MCF 10A (cell line): ENCODE data around the gene MOB3B. TPM values are rescaled to one million over a fixed set of nuclear protein-coding genes. Genes with fewer than 3 reads are reported as not detected.
A peak's percentile ranks its signal among the peaks of the same experiment; 100 is the strongest.

ENCODE experiments used
- BruUV-seq: library from RNA; stranded (reverse); fragments of 400-500 nt; replicated peaks from 2 replicates; lab custom pipeline; 2021; lab: Mats Ljungman, UMichigan
- CTCF ChIA-PET: fragments of 300-600 bp; sonication (Branson Sonifier 250); formaldehyde crosslinking; extraction: SDS; loops from one replicate; lab custom pipeline; 2021; ENCODE audit warnings: antibody characterized with exemption, inconsistent platforms; lab: Yijun Ruan, JAX
- POLR2A ChIA-PET: fragments of 300-600, 350-650 bp; sonication (Branson Sonifier 250); formaldehyde crosslinking; extraction: SDS; loops from one replicate; lab custom pipeline; 2020; ENCODE audit warnings: antibody characterized with exemption, inconsistent platforms; lab: Yijun Ruan, JAX
- DNase-seq: peaks from one replicate; pipeline ENCODE4 v3.0.0-alpha.2; 2018; ENCODE audit not compliant: unreplicated experiment
- H3K27ac Mint-ChIP-seq: one replicate; pipeline ENCODE4 v1.8.0; 2022; ENCODE audit warnings: mild to moderate bottlenecking, low read depth, mixed read lengths; ENCODE audit not compliant: unreplicated experiment
- H3K27me3 Mint-ChIP-seq: one replicate; pipeline ENCODE4 v1.8.0; 2022; ENCODE audit warnings: mixed read lengths; ENCODE audit not compliant: insufficient read depth, unreplicated experiment
- H3K36me3 Mint-ChIP-seq: one replicate; pipeline ENCODE4 v1.8.0; 2022; ENCODE audit warnings: mild to moderate bottlenecking, moderate library complexity, mixed read lengths; ENCODE audit not compliant: insufficient read depth, unreplicated experiment
- H3K4me1 Mint-ChIP-seq: one replicate; pipeline ENCODE4 v1.8.0; 2022; ENCODE audit warnings: mixed read lengths; ENCODE audit not compliant: insufficient read depth, unreplicated experiment
- H3K4me3 Mint-ChIP-seq: one replicate; pipeline ENCODE4 v1.8.0; 2022; ENCODE audit warnings: mild to moderate bottlenecking, moderate library complexity, mixed read lengths; ENCODE audit not compliant: unreplicated experiment
- H3K9me3 Mint-ChIP-seq: one replicate; pipeline ENCODE4 v1.8.0; 2022; ENCODE audit warnings: mixed read lengths; ENCODE audit not compliant: unreplicated experiment
- intact Hi-C: fragments of 100-400 bp; cut with micrococcal nuclease; formaldehyde crosslinking; loops from 2 replicates; pipeline ENCODE4 v1.14.1; 2022
- total RNA-seq: library from RNA; stranded (reverse); gene quantifications from 2 replicates; pipeline ENCODE4 v1.2.3, GENCODE V29; 2022
- TF ChIP-seq, protein P1 (sequence below): fragments of 200-600 bp; IDR thresholded peaks from one replicate; pipeline ENCODE4 v1.8.0; 2022; ENCODE audit warnings: antibody characterized with exemption, mild to moderate bottlenecking; ENCODE audit not compliant: unreplicated experiment

Gene MOB3B
- total RNA-seq, 1 experiment from 2014 or later: 3.7 TPM

DNA sequence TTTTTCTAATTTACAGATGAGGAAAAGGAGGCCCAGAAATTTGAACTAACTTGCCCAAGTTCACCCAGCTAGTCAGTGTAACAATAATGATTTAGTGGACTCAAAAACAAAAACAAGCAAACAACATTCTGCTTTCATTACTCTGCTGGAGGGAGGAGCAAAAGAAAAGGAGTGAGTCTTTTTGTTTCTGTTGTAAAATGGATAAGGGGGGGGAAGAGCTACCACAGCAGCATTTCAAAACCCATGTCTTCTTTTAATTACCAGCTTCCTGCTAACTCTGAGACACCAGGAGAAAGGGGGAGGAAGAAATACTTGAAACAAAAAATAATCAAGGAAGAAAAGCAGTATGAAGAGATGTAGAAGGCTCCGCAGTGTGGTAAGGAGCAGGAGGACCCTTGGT, 193.5 kb downstream of the MOB3B start:
- TF ChIP-seq, protein P1, sequence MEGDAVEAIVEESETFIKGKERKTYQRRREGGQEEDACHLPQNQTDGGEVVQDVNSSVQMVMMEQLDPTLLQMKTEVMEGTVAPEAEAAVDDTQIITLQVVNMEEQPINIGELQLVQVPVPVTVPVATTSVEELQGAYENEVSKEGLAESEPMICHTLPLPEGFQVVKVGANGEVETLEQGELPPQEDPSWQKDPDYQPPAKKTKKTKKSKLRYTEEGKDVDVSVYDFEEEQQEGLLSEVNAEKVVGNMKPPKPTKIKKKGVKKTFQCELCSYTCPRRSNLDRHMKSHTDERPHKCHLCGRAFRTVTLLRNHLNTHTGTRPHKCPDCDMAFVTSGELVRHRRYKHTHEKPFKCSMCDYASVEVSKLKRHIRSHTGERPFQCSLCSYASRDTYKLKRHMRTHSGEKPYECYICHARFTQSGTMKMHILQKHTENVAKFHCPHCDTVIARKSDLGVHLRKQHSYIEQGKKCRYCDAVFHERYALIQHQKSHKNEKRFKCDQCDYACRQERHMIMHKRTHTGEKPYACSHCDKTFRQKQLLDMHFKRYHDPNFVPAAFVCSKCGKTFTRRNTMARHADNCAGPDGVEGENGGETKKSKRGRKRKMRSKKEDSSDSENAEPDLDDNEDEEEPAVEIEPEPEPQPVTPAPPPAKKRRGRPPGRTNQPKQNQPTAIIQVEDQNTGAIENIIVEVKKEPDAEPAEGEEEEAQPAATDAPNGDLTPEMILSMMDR: no peak
- peaks cover 22% of the 10 kb centered on the region for H3K4me1 Mint-ChIP-seq
- DNase-seq: no peak
- H3K4me3 Mint-ChIP-seq: no peak overlapping the region
- intact Hi-C loops: no loop called here
- H3K27me3 Mint-ChIP-seq: no peaks in the 10 kb centered on the region
- no peaks in the 10 kb centered on the region for H3K9me3 Mint-ChIP-seq
- ChIA-PET POLR2A (interaction anchor here (1.0 kb wide), 1 partner anchor 179 kb away, joined by 3 read pairs; no protein-coding TSS in a partner anchor), CTCF (interaction anchor here (2.1 to 6.7 kb wide), 2 partner anchors 194 to 212 kb away, joined by 11 to 69 read pairs; partner anchors contain the start of gene MOB3B)
- no peak overlapping the region for H3K27ac Mint-ChIP-seq
- no peaks in the 10 kb centered on the region for H3K36me3 Mint-ChIP-seq
- BruUV-seq: no TSS peak

DNA sequence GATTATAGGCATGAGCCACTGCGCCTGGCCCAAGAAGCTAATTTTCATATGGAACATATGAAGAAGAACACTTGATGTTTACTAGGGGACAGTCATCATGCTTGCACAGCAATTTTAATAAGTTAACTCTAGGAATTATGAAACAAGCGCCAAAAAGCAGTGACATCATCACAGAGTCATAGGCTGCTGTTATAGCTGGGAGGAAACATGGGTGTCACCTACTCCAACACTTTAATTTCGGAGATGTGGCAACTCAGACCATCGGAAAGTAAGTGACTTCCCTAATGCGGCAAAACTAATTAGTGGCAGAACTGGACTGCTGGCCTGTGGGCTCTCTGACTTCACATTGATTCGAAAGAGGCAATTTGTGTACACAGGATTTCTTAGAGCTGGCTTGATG, 194.5 kb downstream of the MOB3B start:
- H3K27me3 Mint-ChIP-seq: no peaks in the 10 kb centered on the region
- DNase-seq: no peak
- intact Hi-C loops: no loop called here
- ChIA-PET CTCF (interaction anchor here (0.6 to 6.7 kb wide), 5 partner anchors 49 to 1241 kb away, joined by 3 to 69 read pairs (median 9); partner anchors contain the start of gene MOB3B), POLR2A (interaction anchor here (0.9 to 1.3 kb wide), 3 partner anchors 65 to 205 kb away, joined by 3 to 5 read pairs (median 3); no protein-coding TSS in a partner anchor)
- no peak overlapping the region for H3K27ac Mint-ChIP-seq
- no peak overlapping the region for H3K4me3 Mint-ChIP-seq
- TF ChIP-seq, protein P1: no peak
- H3K4me1 Mint-ChIP-seq: peaks cover 22% of the 10 kb centered on the region
- H3K9me3 Mint-ChIP-seq: no peaks in the 10 kb centered on the region
- no TSS peak for BruUV-seq
- no peaks in the 10 kb centered on the region for H3K36me3 Mint-ChIP-seq

DNA sequence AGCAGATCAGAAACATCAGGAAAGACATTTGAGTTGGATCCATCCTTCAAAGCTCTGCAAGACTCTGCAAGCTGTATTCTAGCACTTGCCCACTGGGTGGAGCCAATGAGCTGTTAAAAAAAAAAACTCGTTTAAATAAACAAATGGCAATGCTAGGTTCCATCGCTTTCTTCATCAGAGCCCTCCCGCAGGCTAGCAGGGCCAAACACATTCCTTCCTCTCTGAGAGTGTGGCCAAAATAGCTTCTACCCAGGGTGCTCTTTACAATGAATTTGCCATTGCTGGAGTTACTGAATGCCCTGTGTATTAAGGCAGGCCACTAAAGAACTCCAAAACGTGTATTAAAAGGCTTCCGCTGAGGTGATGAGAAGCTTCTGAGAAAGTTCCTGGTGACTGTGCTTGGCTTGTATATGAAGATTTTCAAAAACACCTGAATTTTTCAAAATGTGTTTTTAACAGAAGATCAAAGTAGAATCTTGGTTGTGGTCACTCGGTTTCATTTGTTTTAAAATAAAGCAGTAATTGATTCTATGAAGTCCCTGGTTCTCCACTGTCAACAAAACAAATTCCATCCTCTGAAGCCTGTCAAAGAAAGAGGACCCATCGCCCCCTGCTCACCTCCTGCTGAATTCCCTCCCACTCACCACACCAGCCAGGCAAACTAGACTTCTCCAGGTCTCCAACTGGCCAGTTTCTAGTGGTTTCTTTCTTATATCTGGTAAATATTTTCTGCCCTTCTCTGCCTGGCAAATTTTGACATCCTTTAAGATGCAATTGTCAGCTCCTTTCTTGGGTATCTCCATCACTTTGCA, 196.2 kb downstream of the MOB3B start:
- CTCF ChIA-PET: interaction anchor here (0.6 to 6.7 kb wide), 40 partner anchors 8 to 739 kb away, joined by 3 to 91 read pairs (median 4); partner anchors contain the start of gene MOB3B
- no peak overlapping the region for H3K27ac Mint-ChIP-seq
- DNase-seq: peak; percentile 78
- no peaks in the 10 kb centered on the region for H3K36me3 Mint-ChIP-seq
- H3K27me3 Mint-ChIP-seq: no peaks in the 10 kb centered on the region
- no peaks in the 10 kb centered on the region for H3K9me3 Mint-ChIP-seq
- TF ChIP-seq, protein P1: peak; percentile 82
- no peak overlapping the region for H3K4me3 Mint-ChIP-seq
- intact Hi-C loops: loop anchor here (1.0 to 5.0 kb wide), 4 partner anchors 196 to 740 kb away; partner anchors contain the start of gene MOB3B
- H3K4me1 Mint-ChIP-seq: peaks cover 22% of the 10 kb centered on the region
- no TSS peak for BruUV-seq
- POLR2A ChIA-PET: interaction anchor here (0.7 to 2.4 kb wide), 17 partner anchors 20 to 240 kb away, joined by 3 to 29 read pairs (median 4); partner anchors contain the start of genes C9orf72 and MOB3B

DNA sequence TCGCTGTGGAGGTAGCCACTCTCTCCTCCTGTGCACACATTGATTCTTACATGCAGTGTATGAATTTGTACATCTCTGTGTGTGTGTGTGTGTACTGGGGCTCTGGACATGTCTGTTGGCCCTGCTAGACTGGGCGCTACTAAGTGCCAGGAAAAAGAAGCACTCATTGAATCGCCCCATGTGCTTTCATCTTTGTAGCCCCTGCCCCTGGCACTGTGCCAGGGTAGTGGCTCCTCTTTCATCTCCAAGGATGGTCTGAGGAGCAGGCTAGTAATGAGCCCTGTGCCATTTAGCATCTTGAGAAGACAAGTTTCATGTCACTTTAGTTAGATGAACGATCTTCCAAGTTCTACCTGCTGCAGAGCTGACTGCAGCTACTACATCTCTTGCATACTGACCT, 198.2 kb downstream of the MOB3B start:
- no TSS peak for BruUV-seq
- peaks cover 9% of the 10 kb centered on the region for H3K4me1 Mint-ChIP-seq
- TF ChIP-seq, protein P1: no peak
- H3K4me3 Mint-ChIP-seq: no peak overlapping the region
- H3K36me3 Mint-ChIP-seq: no peaks in the 10 kb centered on the region
- DNase-seq: no peak
- H3K27me3 Mint-ChIP-seq: no peaks in the 10 kb centered on the region
- ChIA-PET POLR2A (interaction anchor here (0.8 to 1.0 kb wide), 2 partner anchors 143 to 216 kb away, joined by 4 to 5 read pairs; no protein-coding TSS in a partner anchor), CTCF (interaction anchor here (0.8 to 6.7 kb wide), 10 partner anchors 14 to 297 kb away, joined by 3 to 91 read pairs (median 14); partner anchors contain the start of genes IFNK and MOB3B)
- no peak overlapping the region for H3K27ac Mint-ChIP-seq
- no peaks in the 10 kb centered on the region for H3K9me3 Mint-ChIP-seq
- intact Hi-C loops: loop anchor here (5.0 kb wide), 1 partner anchor 396 kb away; no protein-coding TSS in a partner anchor
